Suprapubic skin (tissue), 4 donors: ENCODE results near the gene CORO1C. TPM values are rescaled to one million over a fixed set of nuclear protein-coding genes. Genes with fewer than 3 reads are reported as not detected.

Experiments
- DNase-seq, 2 donors: peaks; one replicate each; pipeline ENCODE4 v3.0.0-alpha.2; 2019; ENCODE audit warnings: low spot score in 2 of 2
- H3K27ac ChIP-seq: fragments of 200-600 bp; sonication (generic); one replicate; pipeline ENCODE4 v1.5.1; 2019
- H3K27me3 ChIP-seq: fragments of 200-600 bp; sonication (generic); one replicate; pipeline ENCODE4 v1.5.1; 2019
- H3K36me3 ChIP-seq: fragments of 200-600 bp; sonication (generic); one replicate; pipeline ENCODE4 v1.5.1; 2019
- H3K4me1 ChIP-seq: fragments of 200-600 bp; sonication (generic); one replicate; pipeline ENCODE4 v1.5.1; 2019
- H3K4me3 ChIP-seq: fragments of 200-600 bp; sonication (generic); one replicate; pipeline ENCODE4 v1.5.1; 2019; ENCODE audit warnings: mild to moderate bottlenecking
- H3K9me3 ChIP-seq: fragments of 200-600 bp; sonication (generic); one replicate; pipeline ENCODE4 v1.5.1; 2019
- EP300 ChIP-seq: sonication (generic); formaldehyde crosslinking; IDR thresholded peaks from one replicate; pipeline ENCODE4 v1.6.1; 2017; ENCODE audit warnings: antibody characterized with exemption
- POLR2A ChIP-seq, 2 donors: fragments of 450-650 bp; IDR thresholded peaks; one replicate each; pipeline ENCODE4 v1.6.1; 2017; ENCODE audit warnings: antibody characterized with exemption in 2 of 2, mild to moderate bottlenecking in 2 of 2, moderate library complexity in 2 of 2
- POLR2AphosphoS5 ChIP-seq, 3 donors: sonication (generic); formaldehyde crosslinking; IDR thresholded peaks; one replicate each; pipeline ENCODE4 v1.6.1; 2017; ENCODE audit warnings: antibody characterized with exemption in 3 of 3
- WGBS: methylation state at CpG from one replicate; pipeline ENCODE4 v1.1.5; 2018; 5-methylcytosine and 5-hydroxymethylcytosine counted together
- total RNA-seq, 4 donors: library from RNA; depleted of rRNA; stranded (reverse); fragments of >200 nt; gene quantifications; one replicate each; pipeline ENCODE4 v1.1.0, GENCODE V29; 2016
- TF ChIP-seq, protein P1 (sequence below), 2 donors: fragments of 200-600 bp in 1 of 2; fragments of 450-650 bp in 1 of 2; sonication (generic) in 1 of 2; IDR thresholded peaks; one replicate each; pipeline ENCODE4 v1.5.1; 2016 to 2019; ENCODE audit warnings: antibody characterized with exemption in 2 of 2, mild to moderate bottlenecking in 1 of 2, moderate library complexity in 1 of 2

CORO1C gene
- total RNA-seq, 4 donors from 2014 or later: 117 to 175 (median 142) TPM

DNA sequence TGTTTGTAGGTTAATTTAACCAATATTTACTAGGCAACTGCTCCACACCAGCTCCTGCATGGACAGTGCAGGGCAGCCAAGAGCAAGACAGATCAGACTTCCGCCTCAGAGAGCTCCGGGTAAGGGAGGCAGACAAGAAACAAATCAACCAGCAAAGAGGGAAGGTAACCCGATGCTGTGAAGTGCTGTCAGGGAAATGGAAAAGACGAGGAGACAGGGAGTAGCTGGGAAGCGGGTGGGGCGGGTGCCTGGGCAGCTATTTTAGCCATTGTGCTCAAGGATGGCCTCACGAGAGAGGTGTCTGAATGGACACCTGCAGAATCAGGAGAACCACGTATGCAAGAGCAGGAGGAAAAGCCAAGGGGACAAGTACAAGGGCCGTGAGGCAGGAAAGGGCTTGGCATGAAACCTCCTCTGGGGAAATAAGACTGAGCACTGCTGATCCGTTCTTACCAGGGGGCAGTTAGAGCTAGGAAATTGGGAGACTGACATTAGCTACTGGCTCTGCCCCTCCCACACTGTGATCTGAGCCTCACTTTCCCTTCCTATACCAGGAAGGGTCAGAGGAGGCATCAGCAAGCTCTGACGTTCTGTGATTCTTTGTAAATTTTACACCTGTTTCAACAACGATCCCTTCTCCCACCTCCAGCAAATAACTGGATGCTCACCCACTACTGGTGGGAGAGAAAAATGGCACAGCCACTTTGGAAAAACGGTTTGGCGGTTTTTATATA is 126.9 kb downstream of the CORO1C start:
- Histone ChIP-seq H3K4me3 (no peak overlapping the region), H3K9me3 (no peaks in the 10 kb centered on the region), H3K27ac (no peak overlapping the region), H3K4me1 (peaks cover 1% of the 10 kb centered on the region), H3K36me3 (no peaks in the 10 kb centered on the region), H3K27me3 (no peaks in the 10 kb centered on the region)
- no peak for TF ChIP-seq EP300
- TF ChIP-seq POLR2A (IDR thresholded peaks at IDR 0.05): no peak
- TF ChIP-seq, protein P1, sequence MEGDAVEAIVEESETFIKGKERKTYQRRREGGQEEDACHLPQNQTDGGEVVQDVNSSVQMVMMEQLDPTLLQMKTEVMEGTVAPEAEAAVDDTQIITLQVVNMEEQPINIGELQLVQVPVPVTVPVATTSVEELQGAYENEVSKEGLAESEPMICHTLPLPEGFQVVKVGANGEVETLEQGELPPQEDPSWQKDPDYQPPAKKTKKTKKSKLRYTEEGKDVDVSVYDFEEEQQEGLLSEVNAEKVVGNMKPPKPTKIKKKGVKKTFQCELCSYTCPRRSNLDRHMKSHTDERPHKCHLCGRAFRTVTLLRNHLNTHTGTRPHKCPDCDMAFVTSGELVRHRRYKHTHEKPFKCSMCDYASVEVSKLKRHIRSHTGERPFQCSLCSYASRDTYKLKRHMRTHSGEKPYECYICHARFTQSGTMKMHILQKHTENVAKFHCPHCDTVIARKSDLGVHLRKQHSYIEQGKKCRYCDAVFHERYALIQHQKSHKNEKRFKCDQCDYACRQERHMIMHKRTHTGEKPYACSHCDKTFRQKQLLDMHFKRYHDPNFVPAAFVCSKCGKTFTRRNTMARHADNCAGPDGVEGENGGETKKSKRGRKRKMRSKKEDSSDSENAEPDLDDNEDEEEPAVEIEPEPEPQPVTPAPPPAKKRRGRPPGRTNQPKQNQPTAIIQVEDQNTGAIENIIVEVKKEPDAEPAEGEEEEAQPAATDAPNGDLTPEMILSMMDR (IDR thresholded peaks at IDR 0.05): no peak
- TF ChIP-seq POLR2AphosphoS5 (IDR thresholded peaks at IDR 0.05): no peak
- DNase-seq: no peak
- 49% methylated on average over 14 of the region's 14 CpGs for WGBS

DNA sequence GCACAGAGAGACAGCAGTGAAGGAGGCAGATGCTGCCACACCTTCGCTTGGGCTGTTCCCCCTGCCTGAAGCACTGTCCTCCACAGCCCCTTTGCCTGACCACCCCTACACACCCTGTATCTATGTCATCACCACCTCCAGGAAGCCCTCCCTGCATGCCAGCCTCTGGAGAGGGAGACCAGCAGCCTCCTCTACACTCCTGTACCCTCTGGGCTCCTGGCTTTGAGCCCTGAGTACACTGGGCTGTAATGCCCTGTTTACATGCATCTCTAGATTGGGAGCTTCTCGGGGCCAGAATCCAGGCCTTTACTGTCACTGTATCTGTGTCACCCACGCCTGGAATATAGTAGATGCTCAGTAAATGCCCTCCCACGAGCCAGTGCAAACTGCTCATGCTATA is 127.6 kb downstream of the CORO1C start:
- 86% methylated on average over 4 of the region's 4 CpGs for WGBS

DNA sequence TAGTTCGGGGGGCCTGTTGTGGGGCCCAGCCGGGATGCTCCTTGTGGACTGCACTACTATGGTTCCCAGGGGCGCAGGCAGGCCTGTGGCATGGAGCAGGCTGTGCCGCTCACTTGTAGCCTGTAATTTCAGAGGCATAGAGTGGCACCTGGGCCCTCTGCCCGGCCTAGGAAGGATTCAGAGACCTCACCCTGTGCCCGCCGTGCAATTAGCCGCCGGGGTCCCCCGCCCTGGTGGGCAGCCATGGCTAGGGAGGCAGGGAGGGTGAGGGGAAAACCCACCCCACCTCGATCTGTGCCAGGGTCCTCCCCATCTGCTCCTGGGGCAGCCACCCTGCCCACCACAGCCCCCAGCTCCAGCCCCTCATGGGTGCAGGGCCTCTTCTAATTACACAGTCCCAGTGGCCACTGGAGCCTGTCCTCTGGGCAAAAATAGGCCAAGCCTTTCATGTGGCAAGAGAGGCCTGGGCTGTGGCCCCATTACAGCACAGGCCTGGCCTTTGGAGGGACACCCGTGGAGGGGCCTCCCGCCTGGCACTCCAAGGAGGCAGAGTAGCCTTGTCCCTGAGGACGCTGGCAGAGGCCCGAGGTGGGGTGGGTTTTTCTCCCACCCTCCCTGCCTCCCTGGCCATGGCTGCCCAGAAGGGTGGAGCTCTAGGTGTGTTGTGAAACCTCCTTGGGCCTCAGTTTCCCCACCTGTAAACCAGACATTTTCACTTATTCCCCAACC is 128.2 kb downstream of the CORO1C start:
- no peaks in the 10 kb centered on the region for H3K27me3 ChIP-seq
- no peak overlapping the region for H3K27ac ChIP-seq
- 81% methylated on average over 5 of the region's 15 CpGs for WGBS
- no peak overlapping the region for H3K4me3 ChIP-seq
- H3K36me3 ChIP-seq: no peaks in the 10 kb centered on the region
- H3K4me1 ChIP-seq: peaks cover 6% of the 10 kb centered on the region
- TF ChIP-seq POLR2AphosphoS5 (IDR thresholded peaks at IDR 0.05) (no peak), EP300 (no peak), POLR2A (IDR thresholded peaks at IDR 0.05) (no peak)
- TF ChIP-seq, protein P1 (IDR thresholded peaks at IDR 0.05): no peak
- DNase-seq: no peak
- no peaks in the 10 kb centered on the region for H3K9me3 ChIP-seq

More for the DNA sequence above, 127.6 kb downstream of the CORO1C start:
- no peak overlapping the region for H3K27ac ChIP-seq
- H3K9me3 ChIP-seq: no peaks in the 10 kb centered on the region
- TF ChIP-seq, protein P1 (IDR thresholded peaks at IDR 0.05): no peak
- no peak for TF ChIP-seq POLR2A (IDR thresholded peaks at IDR 0.05)
- TF ChIP-seq POLR2AphosphoS5 (IDR thresholded peaks at IDR 0.05): no peak
- peaks cover under 1% of the 10 kb centered on the region for H3K4me1 ChIP-seq
- no peak overlapping the region for H3K4me3 ChIP-seq
- H3K27me3 ChIP-seq: no peaks in the 10 kb centered on the region
- no peak for DNase-seq
- H3K36me3 ChIP-seq: no peaks in the 10 kb centered on the region

DNA sequence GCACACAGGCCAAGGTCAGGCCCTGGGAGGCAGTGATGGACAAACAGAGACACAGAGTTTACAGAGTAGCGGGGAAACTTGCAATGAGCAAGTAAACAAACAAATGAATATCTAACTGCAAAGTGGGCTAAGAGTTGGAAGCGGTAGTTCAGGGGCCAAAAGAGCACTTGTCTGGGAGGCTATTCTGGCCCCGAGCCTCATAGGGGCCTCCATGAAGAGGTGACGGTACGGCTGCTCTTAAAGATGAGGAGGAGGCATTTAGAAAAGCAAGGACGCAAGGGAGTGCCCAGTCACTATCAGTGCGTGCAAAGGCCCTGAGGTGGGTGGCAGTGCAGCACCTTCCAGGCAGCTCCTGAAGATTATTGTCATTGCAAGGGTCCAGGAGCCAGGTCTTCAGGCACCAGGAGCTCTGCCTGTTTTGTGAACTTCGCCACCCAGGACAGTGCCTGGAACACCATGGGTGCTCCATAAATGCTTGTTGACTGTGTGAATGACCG is 129.1 kb downstream of the CORO1C start:
- Histone ChIP-seq H3K27me3 (no peaks in the 10 kb centered on the region), H3K36me3 (no peaks in the 10 kb centered on the region), H3K4me1 (peaks cover 6% of the 10 kb centered on the region), H3K9me3 (no peaks in the 10 kb centered on the region), H3K27ac (no peak overlapping the region), H3K4me3 (no peak overlapping the region)
- no peak for DNase-seq
- TF ChIP-seq, protein P1 (IDR thresholded peaks at IDR 0.05): no peak
- no peak for TF ChIP-seq EP300
- TF ChIP-seq POLR2A (IDR thresholded peaks at IDR 0.05): no peak
- WGBS: 95% methylated on average over 9 of the region's 9 CpGs

GRCh38 chr12:108600702-108601007 is 130.7 kb downstream of the CORO1C start:
- H3K4me3 ChIP-seq: no peak overlapping the region
- 68% methylated on average over 4 of the region's 4 CpGs for WGBS
- no peak for TF ChIP-seq EP300
- TF ChIP-seq POLR2A (IDR thresholded peaks at IDR 0.05): no peak
- TF ChIP-seq, protein P1 (IDR thresholded peaks at IDR 0.05): no peak
- TF ChIP-seq POLR2AphosphoS5 (IDR thresholded peaks at IDR 0.05): no peak
- no peaks in the 10 kb centered on the region for H3K27me3 ChIP-seq
- H3K27ac ChIP-seq: no peak overlapping the region
- DNase-seq: no peak
- no peaks in the 10 kb centered on the region for H3K36me3 ChIP-seq
- no peaks in the 10 kb centered on the region for H3K9me3 ChIP-seq
- peaks cover 9% of the 10 kb centered on the region for H3K4me1 ChIP-seq
